ENCODE data around the gene SAMD13. TPM values are rescaled to one million over a fixed set of nuclear protein-coding genes. Genes with fewer than 3 reads are reported as not detected.
"Not testable (repeated sequence)": the region's sequence is repeated elsewhere in the genome, so short reads cannot be mapped to it uniquely, and the experiment has no call there.

The SAMD13 gene
- total RNA-seq, 1 donor from 2014 or later, result 0.21 TPM

- Mint-ChIP-seq H3K4me1 (peaks cover 8% of the 10 kb centered on the region), H3K4me3 (no peak overlapping the region), H3K27ac (no peak overlapping the region), H3K36me3 (ENCODE audit: low read depth) (no peaks in the 10 kb centered on the region), H3K27me3 (no peaks in the 10 kb centered on the region), H3K9me3 (no peaks in the 10 kb centered on the region)
- intact Hi-C loops (cut with micrococcal nuclease), result no loop called here
- DNase-seq, result no peak
Measured at GRCh38 chr1:84269306-84269705, 32.2 kb upstream of the SAMD13 start.

GRCh38 chr1:84271441-84272151, 29.9 kb upstream of the SAMD13 start:
- Mint-ChIP-seq H3K36me3 (ENCODE audit: low read depth) (no peaks in the 10 kb centered on the region), H3K4me3 (no peak overlapping the region), H3K9me3 (peaks cover 1% of the 10 kb centered on the region), H3K27me3 (peaks cover 2% of the 10 kb centered on the region), H3K27ac (peak overlapping the region; percentile 1), H3K4me1 (peaks cover 8% of the 10 kb centered on the region)
- DNase-seq, result peak; percentile 61
- intact Hi-C loops (cut with micrococcal nuclease), result no loop called here

- no peaks in the 10 kb centered on the region for H3K36me3 Mint-ChIP-seq (ENCODE audit: low read depth)
- H3K4me3 Mint-ChIP-seq, result no peak overlapping the region
- H3K27me3 Mint-ChIP-seq, result peaks cover 2% of the 10 kb centered on the region
- DNase-seq, result no peak
- intact Hi-C loops (cut with micrococcal nuclease), result no loop called here
- peaks cover 8% of the 10 kb centered on the region for H3K4me1 Mint-ChIP-seq
- no peak overlapping the region for H3K27ac Mint-ChIP-seq
- H3K9me3 Mint-ChIP-seq, result peaks cover 3% of the 10 kb centered on the region
Measured at GRCh38 chr1:84272401-84272800, 29.1 kb upstream of the SAMD13 start.

- no peak for DNase-seq
- no peak overlapping the region for H3K4me3 Mint-ChIP-seq
- H3K36me3 Mint-ChIP-seq (ENCODE audit: low read depth), result no peaks in the 10 kb centered on the region
- H3K4me1 Mint-ChIP-seq, result no peaks in the 10 kb centered on the region
- intact Hi-C loops (cut with micrococcal nuclease), result no loop called here
- H3K27ac Mint-ChIP-seq, result no peak overlapping the region
- peaks cover 5% of the 10 kb centered on the region for H3K9me3 Mint-ChIP-seq
- H3K27me3 Mint-ChIP-seq, result peaks cover 5% of the 10 kb centered on the region
Measured at GRCh38 chr1:84277343-84278059, 24.0 kb upstream of the SAMD13 start.

- Mint-ChIP-seq H3K36me3 (ENCODE audit: low read depth) (no peaks in the 10 kb centered on the region), H3K27me3 (peaks cover 12% of the 10 kb centered on the region), H3K4me3 (no peak overlapping the region), H3K9me3 (peaks cover 10% of the 10 kb centered on the region), H3K4me1 (no peaks in the 10 kb centered on the region), H3K27ac (no peak overlapping the region)
- no peak for DNase-seq
- intact Hi-C loops (cut with micrococcal nuclease), result no loop called here
Measured at GRCh38 chr1:84278905-84279304, 22.6 kb upstream of the SAMD13 start.

GRCh38 chr1:84280912-84281311, 20.6 kb upstream of the SAMD13 start:
- H3K9me3 Mint-ChIP-seq, result peaks cover 10% of the 10 kb centered on the region
- H3K4me3 Mint-ChIP-seq, result no peak overlapping the region
- no peaks in the 10 kb centered on the region for H3K4me1 Mint-ChIP-seq
- DNase-seq, result no peak
- no peak overlapping the region for H3K27ac Mint-ChIP-seq
- H3K27me3 Mint-ChIP-seq, result peaks cover 16% of the 10 kb centered on the region
- intact Hi-C loops (cut with micrococcal nuclease), result no loop called here
- no peaks in the 10 kb centered on the region for H3K36me3 Mint-ChIP-seq (ENCODE audit: low read depth)

- no peak overlapping the region for H3K4me3 Mint-ChIP-seq
- no peak overlapping the region for H3K27ac Mint-ChIP-seq
- no peaks in the 10 kb centered on the region for H3K36me3 Mint-ChIP-seq (ENCODE audit: low read depth)
Measured at GRCh38 chr1:84282780-84283333, 18.7 kb upstream of the SAMD13 start.

GRCh38 chr1:84283381-84283780, 18.1 kb upstream of the SAMD13 start:
- Mint-ChIP-seq H3K4me3 (no peak overlapping the region), H3K9me3 (peaks cover 19% of the 10 kb centered on the region), H3K36me3 (ENCODE audit: low read depth) (no peaks in the 10 kb centered on the region)

More at GRCh38 chr1:84282780-84283333, 18.7 kb upstream of the SAMD13 start:
- no peak for DNase-seq
- intact Hi-C loops (cut with micrococcal nuclease), result no loop called here
- peaks cover 21% of the 10 kb centered on the region for H3K27me3 Mint-ChIP-seq
- no peaks in the 10 kb centered on the region for H3K4me1 Mint-ChIP-seq
- H3K9me3 Mint-ChIP-seq, result peaks cover 19% of the 10 kb centered on the region

GRCh38 chr1:84286071-84286470, 15.4 kb upstream of the SAMD13 start:
- Mint-ChIP-seq H3K4me1 (no peaks in the 10 kb centered on the region), H3K9me3 (peaks cover 23% of the 10 kb centered on the region), H3K27me3 (peaks cover 19% of the 10 kb centered on the region), H3K36me3 (ENCODE audit: low read depth) (no peaks in the 10 kb centered on the region), H3K27ac (no peak overlapping the region), H3K4me3 (no peak overlapping the region)
- no peak for DNase-seq
- intact Hi-C loops (cut with micrococcal nuclease), result no loop called here

More at GRCh38 chr1:84283381-84283780, 18.1 kb upstream of the SAMD13 start:
- no peak for DNase-seq
- no peak overlapping the region for H3K27ac Mint-ChIP-seq
- H3K4me1 Mint-ChIP-seq, result no peaks in the 10 kb centered on the region
- intact Hi-C loops (cut with micrococcal nuclease), result no loop called here
- H3K27me3 Mint-ChIP-seq, result peaks cover 21% of the 10 kb centered on the region

- H3K36me3 Mint-ChIP-seq (ENCODE audit: low read depth); H3K4me3 Mint-ChIP-seq; intact Hi-C loops (cut with micrococcal nuclease); H3K4me1 Mint-ChIP-seq; H3K27ac Mint-ChIP-seq; DNase-seq: not testable (repeated sequence)
- H3K9me3 Mint-ChIP-seq, result peaks cover 23% of the 10 kb centered on the region
- H3K27me3 Mint-ChIP-seq, result peaks cover 25% of the 10 kb centered on the region
Measured at GRCh38 chr1:84287389-84287788, 14.1 kb upstream of the SAMD13 start.

- Mint-ChIP-seq H3K27ac (no peak overlapping the region), H3K9me3 (peaks cover 19% of the 10 kb centered on the region)
Measured at GRCh38 chr1:84289169-84289785, 12.2 kb upstream of the SAMD13 start.

GRCh38 chr1:84291882-84292655, 9.4 kb upstream of the SAMD13 start:
- Mint-ChIP-seq H3K4me1 (no peaks in the 10 kb centered on the region), H3K9me3 (peaks cover 15% of the 10 kb centered on the region), H3K36me3 (ENCODE audit: low read depth) (no peaks in the 10 kb centered on the region), H3K27ac (no peak overlapping the region), H3K27me3 (peaks cover 10% of the 10 kb centered on the region), H3K4me3 (no peak overlapping the region)
- intact Hi-C loops (cut with micrococcal nuclease), result no loop called here
- no peak for DNase-seq

More at GRCh38 chr1:84289169-84289785, 12.2 kb upstream of the SAMD13 start:
- Mint-ChIP-seq H3K4me1 (no peaks in the 10 kb centered on the region), H3K27me3 (peaks cover 16% of the 10 kb centered on the region), H3K36me3 (ENCODE audit: low read depth) (no peaks in the 10 kb centered on the region), H3K4me3 (no peak overlapping the region)
- no peak for DNase-seq
- intact Hi-C loops (cut with micrococcal nuclease), result no loop called here

- H3K36me3 Mint-ChIP-seq (ENCODE audit: low read depth), result no peaks in the 10 kb centered on the region
- no peak for DNase-seq
- peaks cover 7% of the 10 kb centered on the region for H3K4me1 Mint-ChIP-seq
- no peak overlapping the region for H3K4me3 Mint-ChIP-seq
- H3K27me3 Mint-ChIP-seq, result peaks cover 10% of the 10 kb centered on the region
- no peak overlapping the region for H3K27ac Mint-ChIP-seq
- peaks cover 13% of the 10 kb centered on the region for H3K9me3 Mint-ChIP-seq
- intact Hi-C loops (cut with micrococcal nuclease), result no loop called here
Measured at GRCh38 chr1:84293766-84294165, 7.7 kb upstream of the SAMD13 start.
